SK-N-SH treated with all-trans-retinoic acid at 6 μM for 48 hours (cell line): ENCODE measurements around the gene COL25A1.

Experiments
- TCF4 ChIP-seq: fragments of 250-450 bp; sonication (Bioruptor Pico); IDR thresholded peaks from 2 replicates; pipeline ENCODE4 v1.8.0; 2021; ENCODE audit warnings: mild to moderate bottlenecking, moderate library complexity, borderline replicate concordance
- ZNF565 ChIP-seq: fragments of 450-650 bp; formaldehyde crosslinking; conservative IDR thresholded peaks from 2 replicates; pipeline ENCODE4 v1.5.0; 2020; ENCODE audit warnings: low read depth, mild to moderate bottlenecking, moderate library complexity
- TF ChIP-seq, protein P1 (sequence below): fragments of 250-450 bp; sonication (Bioruptor Pico); IDR thresholded peaks from 2 replicates; pipeline ENCODE4 v1.5.0; 2020; ENCODE audit warnings: mild to moderate bottlenecking, moderate library complexity

DNA sequence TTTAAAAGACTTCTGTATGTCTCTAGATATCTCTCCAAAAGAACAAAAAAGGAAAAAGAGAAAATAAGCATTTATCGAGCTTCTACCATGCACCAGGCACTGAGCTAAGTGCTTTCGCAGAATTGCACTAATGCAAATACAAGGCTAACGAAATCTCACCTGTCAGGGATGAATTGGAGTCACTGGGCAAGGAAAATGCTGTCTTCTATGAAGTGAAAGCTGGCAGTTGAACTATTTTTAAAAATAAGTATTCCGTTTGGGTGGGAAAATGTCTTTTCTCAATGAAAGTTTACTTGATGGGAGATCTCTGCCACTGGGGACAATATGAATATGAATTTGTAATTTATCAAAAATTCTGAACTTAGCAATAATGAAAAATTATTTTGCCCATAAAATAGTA lies 47.6 kb downstream of the COL25A1 start:
- TF ChIP-seq, protein P1, sequence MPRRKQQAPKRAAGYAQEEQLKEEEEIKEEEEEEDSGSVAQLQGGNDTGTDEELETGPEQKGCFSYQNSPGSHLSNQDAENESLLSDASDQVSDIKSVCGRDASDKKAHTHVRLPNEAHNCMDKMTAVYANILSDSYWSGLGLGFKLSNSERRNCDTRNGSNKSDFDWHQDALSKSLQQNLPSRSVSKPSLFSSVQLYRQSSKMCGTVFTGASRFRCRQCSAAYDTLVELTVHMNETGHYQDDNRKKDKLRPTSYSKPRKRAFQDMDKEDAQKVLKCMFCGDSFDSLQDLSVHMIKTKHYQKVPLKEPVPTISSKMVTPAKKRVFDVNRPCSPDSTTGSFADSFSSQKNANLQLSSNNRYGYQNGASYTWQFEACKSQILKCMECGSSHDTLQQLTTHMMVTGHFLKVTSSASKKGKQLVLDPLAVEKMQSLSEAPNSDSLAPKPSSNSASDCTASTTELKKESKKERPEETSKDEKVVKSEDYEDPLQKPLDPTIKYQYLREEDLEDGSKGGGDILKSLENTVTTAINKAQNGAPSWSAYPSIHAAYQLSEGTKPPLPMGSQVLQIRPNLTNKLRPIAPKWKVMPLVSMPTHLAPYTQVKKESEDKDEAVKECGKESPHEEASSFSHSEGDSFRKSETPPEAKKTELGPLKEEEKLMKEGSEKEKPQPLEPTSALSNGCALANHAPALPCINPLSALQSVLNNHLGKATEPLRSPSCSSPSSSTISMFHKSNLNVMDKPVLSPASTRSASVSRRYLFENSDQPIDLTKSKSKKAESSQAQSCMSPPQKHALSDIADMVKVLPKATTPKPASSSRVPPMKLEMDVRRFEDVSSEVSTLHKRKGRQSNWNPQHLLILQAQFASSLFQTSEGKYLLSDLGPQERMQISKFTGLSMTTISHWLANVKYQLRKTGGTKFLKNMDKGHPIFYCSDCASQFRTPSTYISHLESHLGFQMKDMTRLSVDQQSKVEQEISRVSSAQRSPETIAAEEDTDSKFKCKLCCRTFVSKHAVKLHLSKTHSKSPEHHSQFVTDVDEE, result no peak
- TF ChIP-seq ZNF565 (CRISPR knock-in tag) (no peak), TCF4 (CRISPR knock-in tag) (no peak)
